Esophagus squamous epithelium (tissue), 5 donors: ENCODE measurements around the gene UBTD1. TPM values are rescaled to one million over a fixed set of nuclear protein-coding genes. Genes with fewer than 3 reads are reported as not detected.
"Not testable (repeated sequence)": the region's sequence is repeated elsewhere in the genome, so short reads cannot be mapped to it uniquely, and the experiment has no call there.

Experiments used
- DNase-seq: peaks from one replicate; lab custom pipeline; 2025; lab: John Stamatoyannopoulos, UW
- H3K27ac ChIP-seq, 4 donors: fragments of 200-600 bp; sonication (generic); one replicate each; pipeline ENCODE4 v1.5.1; 2016 to 2019; ENCODE audit warnings: mild to moderate bottlenecking in 1 of 4
- H3K27me3 ChIP-seq, 4 donors: fragments of 200-600 bp; sonication (generic); 1 replicate in 3 of 4; 2 replicates in 1 of 4; pipeline versions ENCODE4 v1.5.1 to v1.6.0; 2017 to 2021; ENCODE audit warnings: antibody characterized with exemption in 1 of 4
- H3K36me3 ChIP-seq, 3 donors: fragments of 200-600 bp; sonication (generic); one replicate each; pipeline ENCODE4 v1.5.1; 2016 to 2019
- H3K4me1 ChIP-seq, 3 donors: fragments of 200-600 bp; sonication (generic); one replicate each; pipeline ENCODE4 v1.5.1; 2017 to 2019
- H3K4me3 ChIP-seq, 4 donors: fragments of 200-600 bp; sonication (generic); 1 replicate in 3 of 4; 2 replicates in 1 of 4; pipeline ENCODE4 v1.5.1; 2016 to 2019; ENCODE audit warnings: mild to moderate bottlenecking in 2 of 4, moderate library complexity in 1 of 4
- H3K9me3 ChIP-seq, 3 donors: fragments of 200-600 bp; sonication (generic); one replicate each; pipeline ENCODE4 v1.5.1; 2016 to 2019
- CTCF ChIP-seq, 6 experiments: fragments of 450-650 bp in 4 of 6; fragments of 200-600 bp in 2 of 6; sonication (generic) in 2 of 6; IDR thresholded peaks; one replicate each; pipeline ENCODE4 v1.5.1; 2016 to 2019; ENCODE audit warnings: antibody characterized with exemption in 6 of 6, mild to moderate bottlenecking in 4 of 6, moderate library complexity in 4 of 6
- POLR2A ChIP-seq, 4 donors: fragments of 450-650 bp; IDR thresholded peaks; one replicate each; pipeline ENCODE4 v1.6.1; 2017; ENCODE audit warnings: antibody characterized with exemption in 4 of 4, mild to moderate bottlenecking in 4 of 4, moderate library complexity in 3 of 4
- WGBS, 2 donors: methylation state at CpG; one replicate each; pipeline ENCODE4 v1.1.5; 2018; 5-methylcytosine and 5-hydroxymethylcytosine counted together
- intact Hi-C: fragments of 100-400 bp; cut with DNase I; formaldehyde crosslinking; loops from one replicate; pipeline ENCODE4 v1.15.0; 2022
- total RNA-seq, 4 donors: library from RNA; depleted of rRNA; stranded (reverse); fragments of >200 nt; gene quantifications; one replicate each; pipeline ENCODE4 v1.1.0, GENCODE V29; 2016
- donor health status: DM: yes; HTN: yes; CAD: no.

Gene UBTD1
- total RNA-seq, 4 donors from 2014 or later: 4.3 to 8.5 (median 5.8) TPM

DNA sequence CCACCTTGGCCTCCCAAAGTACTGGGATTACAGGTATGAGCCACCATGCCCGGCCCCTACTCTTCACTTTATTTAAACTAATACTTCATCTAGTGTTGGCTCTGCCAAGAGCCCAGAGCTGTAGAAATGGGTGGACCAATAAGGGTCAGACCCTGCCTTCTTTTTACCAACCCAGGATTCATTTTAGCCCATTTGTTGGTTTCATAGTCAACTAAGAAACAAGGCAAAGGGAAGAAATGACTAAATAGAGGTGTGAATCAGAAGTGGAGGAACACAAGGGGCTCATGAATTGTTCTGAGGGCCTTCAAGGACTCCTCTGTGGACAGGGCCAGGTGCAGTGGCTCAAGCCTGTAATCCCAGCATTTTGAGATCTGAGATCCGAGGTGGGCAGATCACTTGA, 74.9 kb downstream of the UBTD1 start:
- TF ChIP-seq POLR2A (IDR thresholded peaks at IDR 0.05): no peak
- no peak for TF ChIP-seq CTCF (IDR thresholded peaks at IDR 0.05)
- Histone ChIP-seq H3K4me3 (no peak overlapping the region), H3K27me3 (peaks cover 0 to 7% (median 0%) of the 10 kb centered on the region in 4 donors), H3K9me3 (no peaks in the 10 kb centered on the region), H3K4me1 (peaks cover 23 to 55% (median 34%) of the 10 kb centered on the region in 3 donors), H3K36me3 (peaks cover 0 to 27% (median 0%) of the 10 kb centered on the region in 3 donors), H3K27ac (no peak overlapping the region)
- 31 to 69% methylated on average over 2 of the region's 2 CpGs for WGBS, 2 donors
- intact Hi-C loops: no loop called here
- DNase-seq: no peak

DNA sequence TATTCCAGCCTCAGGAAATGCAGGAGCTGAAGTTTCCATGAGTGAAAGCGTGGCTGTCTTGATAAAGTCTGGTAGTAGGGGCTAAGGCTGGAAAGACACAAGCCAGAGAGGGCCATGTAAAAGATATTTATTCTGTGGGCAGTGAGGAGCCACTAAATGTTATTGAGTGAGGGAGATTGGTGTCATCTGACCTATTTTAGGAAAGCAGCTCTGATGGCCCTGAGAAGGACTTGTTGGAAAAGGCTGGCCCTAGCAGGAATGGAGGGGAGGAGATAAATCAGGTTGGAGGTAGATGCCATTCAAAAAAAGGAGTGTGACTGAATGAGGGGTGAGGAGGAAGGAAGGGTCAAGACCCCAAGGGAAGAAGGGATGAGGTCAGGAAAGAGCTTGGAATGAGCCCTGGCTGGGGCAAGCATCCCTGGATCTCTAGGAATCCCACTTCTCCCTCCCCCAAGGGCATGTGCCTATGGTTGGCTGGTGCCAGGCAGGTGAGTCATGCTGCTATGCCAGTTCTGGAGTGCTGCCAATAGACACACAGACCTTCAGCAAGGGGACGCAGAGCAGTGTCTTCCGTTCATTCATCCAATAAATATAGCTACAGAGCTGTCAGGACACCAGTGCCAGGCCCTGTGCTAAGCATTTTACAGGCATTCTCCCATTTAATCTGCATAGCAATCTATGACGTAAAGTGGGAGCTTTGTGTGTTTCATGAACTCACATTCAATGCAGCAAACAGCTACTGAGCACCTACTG, 75.8 kb downstream of the UBTD1 start:
- Histone ChIP-seq H3K9me3 (no peaks in the 10 kb centered on the region), H3K4me3 (no peak overlapping the region), H3K27me3 (peaks cover 0 to 7% (median 0%) of the 10 kb centered on the region in 4 donors), H3K4me1 (peaks cover 23 to 55% (median 34%) of the 10 kb centered on the region in 3 donors), H3K27ac (peak overlapping the region in 2 of 4 donors; percentile 17 to 25), H3K36me3 (peaks cover 0 to 18% (median 0%) of the 10 kb centered on the region in 3 donors)
- TF ChIP-seq POLR2A (IDR thresholded peaks at IDR 0.05) (no peak), CTCF (IDR thresholded peaks at IDR 0.05) (no peak)
- intact Hi-C loops: no loop called here
- DNase-seq: no peak
- 31 to 32% methylated on average over 4 of the region's 4 CpGs for WGBS, 2 donors

DNA sequence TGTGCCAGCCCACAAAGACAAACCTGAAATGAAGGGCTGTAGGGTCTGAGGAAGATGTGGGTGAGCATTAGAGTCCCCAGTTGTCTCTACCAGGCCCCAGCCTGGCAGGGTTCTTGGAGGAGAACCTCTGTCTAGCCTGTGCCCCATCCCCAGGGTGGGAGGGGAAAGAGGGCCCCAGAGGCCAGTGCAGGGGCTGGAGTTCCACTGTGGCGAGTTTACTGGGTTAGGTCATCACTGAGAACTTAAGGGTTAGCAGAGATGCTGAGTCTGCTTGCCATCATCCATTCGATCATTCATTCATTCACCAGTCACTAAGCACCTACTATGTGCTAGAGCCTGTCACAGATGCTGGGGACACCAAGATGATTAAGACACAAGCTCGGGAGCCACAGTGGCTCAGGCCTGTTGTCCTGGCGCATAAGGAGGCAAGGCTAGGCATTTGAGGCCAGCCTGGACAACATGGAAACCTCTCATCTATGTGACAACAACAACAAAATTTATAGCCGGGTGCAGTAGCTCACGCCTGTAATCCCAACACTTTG, 76.5 kb downstream of the UBTD1 start:
- Histone ChIP-seq H3K9me3 (no peaks in the 10 kb centered on the region), H3K36me3 (peaks cover 0 to 12% (median 0%) of the 10 kb centered on the region in 3 donors), H3K27me3 (peaks cover 0 to 7% (median 0%) of the 10 kb centered on the region in 4 donors), H3K27ac (peak overlapping the region in 2 of 4 donors; percentile 17 to 25), H3K4me1 (peaks cover 23 to 49% (median 34%) of the 10 kb centered on the region in 3 donors), H3K4me3 (no peak overlapping the region)
- TF ChIP-seq POLR2A (IDR thresholded peaks at IDR 0.05) (no peak), CTCF (IDR thresholded peaks at IDR 0.05) (no peak)
- no peak for DNase-seq
- intact Hi-C loops: no loop called here
- 78% methylated on average over 5 of the region's 6 CpGs; no CpG with 5 or more reads in 1 of the 2 donors for WGBS, 2 donors

DNA sequence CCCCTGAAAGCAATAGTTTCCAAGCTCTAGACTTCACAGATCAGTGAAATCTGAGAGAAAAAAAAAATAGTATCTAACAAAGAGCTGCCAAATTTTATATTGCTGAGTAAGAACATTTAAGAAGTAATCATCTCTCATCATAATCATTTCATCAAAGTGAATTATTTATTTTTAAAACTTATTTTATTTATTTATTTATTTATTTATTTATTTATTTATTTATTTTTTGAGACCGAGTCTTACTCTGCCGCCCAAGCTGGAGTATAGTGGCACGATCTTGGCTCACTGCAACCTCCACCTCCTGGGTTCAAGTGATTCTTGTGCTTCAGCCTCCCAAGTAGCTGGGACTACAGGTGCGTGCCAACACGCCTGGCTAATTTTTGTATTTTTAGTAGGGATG, 77.8 kb downstream of the UBTD1 start:
- WGBS, 2 donors: 38 to 60% methylated on average over 5 of the region's 5 CpGs
- H3K4me1 ChIP-seq: peaks cover 11 to 36% (median 22%) of the 10 kb centered on the region in 3 donors
- H3K36me3 ChIP-seq, intact Hi-C loops, DNase-seq, H3K9me3 ChIP-seq, H3K27me3 ChIP-seq, H3K4me3 ChIP-seq, H3K27ac ChIP-seq: not testable (repeated sequence)

GRCh38 chr10:97577701-97578100, 79.0 kb downstream of the UBTD1 start:
- WGBS, 2 donors: 77 to 94% methylated on average over 2 to 3 of the region's 9 CpGs
- Histone ChIP-seq H3K27ac (no peak overlapping the region), H3K4me1 (peaks cover 3 to 24% (median 13%) of the 10 kb centered on the region in 3 donors), H3K4me3 (no peak overlapping the region), H3K9me3 (no peaks in the 10 kb centered on the region), H3K36me3 (no peaks in the 10 kb centered on the region), H3K27me3 (peaks cover 0 to 7% (median 0%) of the 10 kb centered on the region in 4 donors)
- TF ChIP-seq POLR2A (IDR thresholded peaks at IDR 0.05) (no peak), CTCF (IDR thresholded peaks at IDR 0.05) (no peak)
- DNase-seq: no peak
- intact Hi-C loops: no loop called here
